HG02623 (cell line): Measurements from ENCODE around the gene TSPAN4.

Source experiments
- ATAC-seq: cut with Tn5 transposase; IDR thresholded peaks from one replicate; pipeline ENCODE4 v1.9.1; 2021; ENCODE audit warnings: moderate library complexity; ENCODE audit not compliant: unreplicated experiment

Gene TSPAN4

GRCh38 chr11:833114-833791 is 9.4 kb upstream of the TSPAN4 start:
- ATAC-seq = no peak

GRCh38 chr11:833849-834311 is 8.8 kb upstream of the TSPAN4 start:
- no peak for ATAC-seq

- no peak for ATAC-seq
Measured at GRCh38 chr11:834371-835316, 8.0 kb upstream of the TSPAN4 start.

- no peak for ATAC-seq
Measured at GRCh38 chr11:836274-836673, 6.4 kb upstream of the TSPAN4 start.

GRCh38 chr11:836700-837099 is 6.0 kb upstream of the TSPAN4 start:
- no peak for ATAC-seq

- ATAC-seq = no peak
Measured at GRCh38 chr11:837189-837989, 5.3 kb upstream of the TSPAN4 start.

- no peak for ATAC-seq
Measured at GRCh38 chr11:837990-838307, 4.7 kb upstream of the TSPAN4 start.

GRCh38 chr11:838441-839279 is 4.0 kb upstream of the TSPAN4 start:
- ATAC-seq = no peak

- no peak for ATAC-seq
Measured at GRCh38 chr11:839280-839623, 3.4 kb upstream of the TSPAN4 start.

GRCh38 chr11:839875-840617 is 2.6 kb upstream of the TSPAN4 start:
- no peak for ATAC-seq

- ATAC-seq = no peak
Measured at GRCh38 chr11:841981-842369, 677 bp upstream of the TSPAN4 start.

- ATAC-seq = no peak
Measured at GRCh38 chr11:843086-843734, 558 bp downstream of the TSPAN4 start.

GRCh38 chr11:843818-844692 is 1.4 kb downstream of the TSPAN4 start:
- ATAC-seq = no peak

- no peak for ATAC-seq
Measured at GRCh38 chr11:844693-845644, 2.3 kb downstream of the TSPAN4 start.

- no peak for ATAC-seq
Measured at GRCh38 chr11:845872-846495, 3.3 kb downstream of the TSPAN4 start.

GRCh38 chr11:846496-847098 is 3.9 kb downstream of the TSPAN4 start:
- ATAC-seq = no peak

- no peak for ATAC-seq
Measured at GRCh38 chr11:847876-848275, 5.2 kb downstream of the TSPAN4 start.
